GM21528 (cell line): Measurements from ENCODE around the gene MAP3K20.
"Not testable (repeated sequence)": the region's sequence is repeated elsewhere in the genome, so short reads cannot be mapped to it uniquely, and the experiment has no call there.

ENCODE experiments used
- ATAC-seq: cut with Tn5 transposase; IDR thresholded peaks from one replicate; pipeline ENCODE4 v1.9.1; 2021; ENCODE audit warnings: mild to moderate bottlenecking, moderate library complexity; ENCODE audit not compliant: unreplicated experiment, low FRiP score

Gene MAP3K20

GRCh38 chr2:173298536-173299097 lies 223.0 kb downstream of the MAP3K20 start:
- ATAC-seq: no peak

- ATAC-seq: no peak
These were observed 224.1 kb downstream of the MAP3K20 start for GRCh38 chr2:173299764-173300163.

DNA sequence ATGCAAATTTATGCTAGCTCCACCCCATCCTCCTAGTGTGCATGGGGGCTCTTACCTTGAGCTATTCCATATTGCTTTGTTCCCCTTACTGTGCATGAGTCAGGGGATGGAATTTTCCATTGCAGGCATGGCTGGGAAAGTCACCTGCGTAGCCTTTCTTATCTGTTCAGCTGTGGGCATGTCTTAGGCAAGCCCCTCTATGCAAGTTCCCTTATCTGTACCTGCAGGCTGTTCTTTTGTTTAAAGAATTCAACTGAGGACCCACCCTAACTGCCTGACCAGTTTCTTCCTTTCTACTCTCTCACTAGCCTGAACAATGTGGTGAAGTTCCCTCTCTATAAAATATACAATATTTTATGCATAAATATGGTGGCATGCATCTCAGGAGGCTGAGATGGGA lies 224.8 kb downstream of the MAP3K20 start:
- ATAC-seq: no peak

- not testable (repeated sequence) for ATAC-seq
These were observed 225.9 kb downstream of the MAP3K20 start for GRCh38 chr2:173301549-173301948.

- no peak for ATAC-seq
These were observed 229.7 kb downstream of the MAP3K20 start for GRCh38 chr2:173305303-173305702.

- peak; percentile 64 for ATAC-seq
These were observed 231.6 kb downstream of the MAP3K20 start for GRCh38 chr2:173307293-173307692.

DNA sequence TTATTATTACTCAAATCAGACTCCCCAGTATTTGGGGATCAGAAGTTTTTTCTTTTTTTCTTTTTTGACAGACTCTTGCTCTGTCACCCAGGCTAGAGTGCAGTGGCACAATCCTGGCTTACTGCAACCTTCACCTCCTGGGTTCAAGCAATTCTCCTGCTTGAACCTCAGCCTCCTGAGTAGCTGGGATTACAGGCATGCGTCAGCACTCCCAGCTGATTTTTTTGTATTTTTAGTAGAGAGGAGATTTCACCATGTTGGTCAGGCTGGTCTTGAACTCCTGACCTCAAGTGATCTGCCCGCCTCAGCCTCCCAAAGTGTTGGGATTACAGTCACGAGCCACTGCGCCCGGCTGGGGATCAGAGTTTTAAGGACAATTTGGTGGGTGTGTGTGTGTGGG lies 233.7 kb downstream of the MAP3K20 start:
- ATAC-seq: not testable (repeated sequence)

DNA sequence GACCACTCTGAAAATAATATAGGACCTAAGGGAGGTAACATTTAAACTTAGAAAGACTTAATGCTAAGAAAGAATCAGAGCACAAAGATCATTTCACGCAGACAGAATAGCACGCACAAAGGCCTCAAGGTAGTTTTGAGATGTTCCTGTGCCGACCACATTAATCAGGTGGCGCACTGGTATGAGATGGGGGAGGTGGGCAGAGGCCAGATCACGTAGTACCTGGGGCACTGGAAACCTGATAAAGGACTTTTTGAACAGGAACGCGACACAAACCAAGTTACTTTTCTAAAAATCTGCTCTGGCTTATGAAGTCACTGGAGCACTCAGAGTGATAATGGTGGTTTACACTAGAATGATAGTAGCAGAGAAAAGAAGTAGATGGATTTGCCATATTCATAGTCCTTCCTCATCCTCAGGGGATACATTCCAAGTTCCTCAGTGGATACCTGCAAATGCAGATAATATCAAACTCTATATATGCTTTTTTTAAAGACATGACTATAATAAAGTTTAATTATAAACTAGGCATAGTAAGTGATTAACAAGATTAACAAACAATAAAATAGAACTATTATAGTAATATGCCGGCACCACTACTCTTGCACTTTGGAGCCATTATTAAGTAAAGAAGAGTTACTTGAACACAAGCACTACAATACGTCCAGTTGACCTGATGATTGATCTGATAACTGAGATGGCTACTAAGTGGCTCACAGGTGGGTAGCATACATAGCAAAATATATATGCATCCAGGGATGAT lies 236.4 kb downstream of the MAP3K20 start:
- no peak for ATAC-seq
